Uterus (tissue), 2 donors: Measurements from ENCODE around the gene CDC42EP2.

Experiments
- POLR2A ChIP-seq, 2 donors: fragments of 450-650 bp; IDR thresholded peaks; one replicate each; pipeline ENCODE4 v1.6.1; 2016; ENCODE audit warnings: antibody characterized with exemption in 2 of 2, mild to moderate bottlenecking in 1 of 2, moderate library complexity in 1 of 2
- TF ChIP-seq, protein P1 (sequence below), 4 experiments: fragments of 200-600 bp in 2 of 4; fragments of 450-650 bp in 2 of 4; sonication (generic) in 2 of 4; IDR thresholded peaks; one replicate each; pipeline ENCODE4 v1.5.1; 2016 to 2019; ENCODE audit warnings: antibody characterized with exemption in 4 of 4, mild to moderate bottlenecking in 2 of 4, moderate library complexity in 1 of 4

- TF ChIP-seq, protein P1, sequence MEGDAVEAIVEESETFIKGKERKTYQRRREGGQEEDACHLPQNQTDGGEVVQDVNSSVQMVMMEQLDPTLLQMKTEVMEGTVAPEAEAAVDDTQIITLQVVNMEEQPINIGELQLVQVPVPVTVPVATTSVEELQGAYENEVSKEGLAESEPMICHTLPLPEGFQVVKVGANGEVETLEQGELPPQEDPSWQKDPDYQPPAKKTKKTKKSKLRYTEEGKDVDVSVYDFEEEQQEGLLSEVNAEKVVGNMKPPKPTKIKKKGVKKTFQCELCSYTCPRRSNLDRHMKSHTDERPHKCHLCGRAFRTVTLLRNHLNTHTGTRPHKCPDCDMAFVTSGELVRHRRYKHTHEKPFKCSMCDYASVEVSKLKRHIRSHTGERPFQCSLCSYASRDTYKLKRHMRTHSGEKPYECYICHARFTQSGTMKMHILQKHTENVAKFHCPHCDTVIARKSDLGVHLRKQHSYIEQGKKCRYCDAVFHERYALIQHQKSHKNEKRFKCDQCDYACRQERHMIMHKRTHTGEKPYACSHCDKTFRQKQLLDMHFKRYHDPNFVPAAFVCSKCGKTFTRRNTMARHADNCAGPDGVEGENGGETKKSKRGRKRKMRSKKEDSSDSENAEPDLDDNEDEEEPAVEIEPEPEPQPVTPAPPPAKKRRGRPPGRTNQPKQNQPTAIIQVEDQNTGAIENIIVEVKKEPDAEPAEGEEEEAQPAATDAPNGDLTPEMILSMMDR (IDR thresholded peaks at IDR 0.05) = no peak
- no peak for TF ChIP-seq POLR2A (IDR thresholded peaks at IDR 0.05)
These were observed 48.3 kb downstream of the CDC42EP2 start for GRCh38 chr11:65362966-65363365.
